WTC11 (cell line): ENCODE results near the gene TMPRSS13. TPM values are rescaled to one million over a fixed set of nuclear protein-coding genes. Genes with fewer than 3 reads are reported as not detected.
A peak's percentile ranks its signal among the peaks of the same experiment; 100 is the strongest.

Source experiments
- ATAC-seq: fragments of 200-7000 bp; cut with Tn5 transposase; 2 replicates; pipeline ENCODE4 v1.10.0; 2021; ENCODE audit warnings: mild to moderate bottlenecking, moderate library complexity
- CTCF ChIA-PET: fragments of 300-600 bp; sonication (Branson Sonifier 250); formaldehyde crosslinking; loops from one replicate; lab custom pipeline; 2021; ENCODE audit warnings: antibody characterized with exemption; lab: Charles Lee
- POLR2A ChIA-PET: fragments of 350-600 bp; sonication (Branson Sonifier 250); formaldehyde crosslinking; loops from one replicate; lab custom pipeline; 2021; ENCODE audit warnings: antibody characterized with exemption; lab: Charles Lee
- DNase-seq: peaks from one replicate; pipeline ENCODE4 v3.0.0; 2021; ENCODE audit warnings: low spot score
- H3K27ac Mint-ChIP-seq: 2 replicates; pipeline ENCODE4 v1.8.0; 2021; ENCODE audit warnings: mixed read lengths
- H3K27me3 Mint-ChIP-seq: 2 replicates; pipeline ENCODE4 v1.8.0; 2021; ENCODE audit warnings: low read depth, mild to moderate bottlenecking, moderate library complexity, mixed read lengths
- H3K36me3 Mint-ChIP-seq: 2 replicates; pipeline ENCODE4 v1.8.0; 2021; ENCODE audit warnings: mixed read lengths
- H3K4me1 Mint-ChIP-seq: 2 replicates; pipeline ENCODE4 v1.8.0; 2022; ENCODE audit warnings: mixed read lengths
- H3K4me3 Mint-ChIP-seq: 2 replicates; pipeline ENCODE4 v1.8.0; 2021; ENCODE audit warnings: mild to moderate bottlenecking, moderate library complexity, mixed read lengths
- H3K9me3 Mint-ChIP-seq: 2 replicates; pipeline ENCODE4 v1.8.0; 2021; ENCODE audit warnings: mixed read lengths
- ATF6 ChIP-seq: sonication (generic); formaldehyde crosslinking; IDR thresholded peaks from 2 replicates; pipeline ENCODE4 v1.8.1; 2023; ENCODE audit warnings: mild to moderate bottlenecking, missing genetic modification reagents
- ELF4 ChIP-seq: sonication (generic); formaldehyde crosslinking; IDR thresholded peaks from 2 replicates; pipeline ENCODE4 v1.8.1; 2022; ENCODE audit warnings: low read depth, mild to moderate bottlenecking, moderate library complexity, missing genetic modification reagents
- FOXK1 ChIP-seq: sonication (generic); formaldehyde crosslinking; IDR thresholded peaks from 2 replicates; pipeline ENCODE4 v1.8.0; 2022; ENCODE audit warnings: mild to moderate bottlenecking, moderate library complexity, missing genetic modification reagents
- JAZF1 ChIP-seq: fragments of 250-450 bp; sonication (Bioruptor Pico); IDR thresholded peaks from 2 replicates; pipeline ENCODE4 v1.9.0; 2021; ENCODE audit warnings: moderate library complexity, mild to moderate bottlenecking, inconsistent platforms
- JUN ChIP-seq: sonication (generic); formaldehyde crosslinking; IDR thresholded peaks from 2 replicates; pipeline ENCODE4 v1.8.0; 2023; ENCODE audit warnings: mild to moderate bottlenecking, missing genetic modification reagents
- MLX ChIP-seq: sonication (generic); formaldehyde crosslinking; IDR thresholded peaks from 2 replicates; pipeline ENCODE4 v1.8.1; 2023; ENCODE audit warnings: mild to moderate bottlenecking, missing genetic modification reagents, moderate library complexity
- TEAD4 ChIP-seq: sonication (generic); formaldehyde crosslinking; IDR thresholded peaks from 2 replicates; pipeline ENCODE4 v1.8.0; 2022; ENCODE audit warnings: mild to moderate bottlenecking, missing genetic modification reagents
- ZNF396 ChIP-seq: fragments of 250-450 bp; sonication (Bioruptor Pico); IDR thresholded peaks from 2 replicates; pipeline ENCODE4 v1.8.0; 2021; ENCODE audit warnings: mild to moderate bottlenecking, moderate library complexity, borderline replicate concordance
- ZNF671 ChIP-seq: fragments of 250-450 bp; sonication (Bioruptor Pico); IDR thresholded peaks from 2 replicates; pipeline ENCODE4 v1.8.0; 2021; ENCODE audit warnings: mild to moderate bottlenecking
- ZSCAN18 ChIP-seq: fragments of 250-450 bp; sonication (Bioruptor Pico); IDR thresholded peaks from 2 replicates; pipeline ENCODE4 v2.1.2; 2022; ENCODE audit warnings: mild to moderate bottlenecking, moderate library complexity
- total RNA-seq: library from RNA; stranded (reverse); gene quantifications from 3 replicates; pipeline ENCODE4 v1.2.3, GENCODE V29; 2021
- TF ChIP-seq, protein P1 (sequence below): fragments of 250-450 bp; sonication (Bioruptor Pico); IDR thresholded peaks from 2 replicates; pipeline ENCODE4 v1.8.0; 2021; ENCODE audit warnings: mild to moderate bottlenecking
- TF ChIP-seq, protein P2 (sequence below): sonication (generic); formaldehyde crosslinking; IDR thresholded peaks from 2 replicates; pipeline ENCODE4 v1.8.1; 2023; ENCODE audit warnings: mild to moderate bottlenecking, moderate library complexity, missing genetic modification reagents
- TF ChIP-seq, protein P3 (sequence below): sonication (generic); formaldehyde crosslinking; IDR thresholded peaks from 2 replicates; pipeline ENCODE4 v1.8.1; 2023; ENCODE audit warnings: mild to moderate bottlenecking, missing genetic modification reagents, borderline replicate concordance

TMPRSS13 gene
- total RNA-seq, 1 experiment from 2014 or later: 0.63 TPM

DNA sequence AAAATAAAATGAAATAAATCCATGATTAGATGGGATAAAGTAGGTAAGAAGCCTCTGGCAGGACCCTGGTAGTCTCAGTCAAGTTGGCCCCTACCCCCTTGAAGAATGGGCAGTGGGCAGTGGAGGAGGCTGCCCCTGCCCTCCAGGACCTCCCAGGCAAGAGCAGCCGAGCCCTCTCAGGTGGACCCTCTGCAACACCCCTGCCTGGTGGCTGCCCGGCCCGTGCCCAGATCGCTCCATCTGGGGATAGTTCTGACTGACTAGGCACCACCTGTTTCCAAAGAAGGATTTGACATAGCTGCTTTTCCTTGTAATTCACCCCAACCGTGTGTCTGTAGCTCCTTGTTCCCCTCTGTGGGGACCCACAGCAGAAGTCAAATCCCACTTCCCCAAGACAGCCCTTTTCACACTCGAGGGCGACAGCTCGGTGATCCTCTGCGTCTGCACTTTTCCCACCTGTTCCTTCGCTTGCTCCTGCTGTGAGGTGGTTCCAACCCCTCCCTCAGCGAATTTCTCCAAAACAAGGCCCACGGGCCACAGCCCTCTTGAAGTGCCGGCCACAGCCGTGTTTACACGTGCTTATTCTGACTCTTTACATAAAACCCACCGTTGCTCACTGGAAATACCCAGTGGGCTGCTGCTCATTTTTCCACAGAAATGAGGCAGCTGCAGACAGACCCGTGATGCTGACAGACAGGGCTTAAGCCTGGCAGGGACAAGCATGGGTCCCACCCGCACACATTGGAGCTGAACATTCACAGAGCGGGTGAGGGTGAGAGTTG lies 5.5 kb upstream of the TMPRSS13 start:
- no peak for DNase-seq
- Mint-ChIP-seq H3K4me3 (no peak overlapping the region), H3K27ac (peak overlapping the region; percentile 12; the same call in 1 of the 2 replicates), H3K27me3 (no peaks in the 10 kb centered on the region; the same call in 1 of the 2 replicates), H3K9me3 (no peaks in the 10 kb centered on the region), H3K4me1 (peaks cover 26% of the 10 kb centered on the region), H3K36me3 (no peaks in the 10 kb centered on the region)
- POLR2A ChIA-PET: no interaction called here
- CTCF ChIA-PET: interaction anchor here (0.6 to 9.2 kb wide), 5 partner anchors 11 to 112 kb away, joined by 3 to 94 read pairs (median 4); no protein-coding TSS in a partner anchor
- TF ChIP-seq, protein P1, sequence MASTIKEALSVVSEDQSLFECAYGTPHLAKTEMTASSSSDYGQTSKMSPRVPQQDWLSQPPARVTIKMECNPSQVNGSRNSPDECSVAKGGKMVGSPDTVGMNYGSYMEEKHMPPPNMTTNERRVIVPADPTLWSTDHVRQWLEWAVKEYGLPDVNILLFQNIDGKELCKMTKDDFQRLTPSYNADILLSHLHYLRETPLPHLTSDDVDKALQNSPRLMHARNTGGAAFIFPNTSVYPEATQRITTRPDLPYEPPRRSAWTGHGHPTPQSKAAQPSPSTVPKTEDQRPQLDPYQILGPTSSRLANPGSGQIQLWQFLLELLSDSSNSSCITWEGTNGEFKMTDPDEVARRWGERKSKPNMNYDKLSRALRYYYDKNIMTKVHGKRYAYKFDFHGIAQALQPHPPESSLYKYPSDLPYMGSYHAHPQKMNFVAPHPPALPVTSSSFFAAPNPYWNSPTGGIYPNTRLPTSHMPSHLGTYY (CRISPR knock-in tag): no peak
- TF ChIP-seq ZNF396 (CRISPR knock-in tag): no peak
- no peak for TF ChIP-seq ZSCAN18 (CRISPR knock-in tag)
- TF ChIP-seq, protein P2, sequence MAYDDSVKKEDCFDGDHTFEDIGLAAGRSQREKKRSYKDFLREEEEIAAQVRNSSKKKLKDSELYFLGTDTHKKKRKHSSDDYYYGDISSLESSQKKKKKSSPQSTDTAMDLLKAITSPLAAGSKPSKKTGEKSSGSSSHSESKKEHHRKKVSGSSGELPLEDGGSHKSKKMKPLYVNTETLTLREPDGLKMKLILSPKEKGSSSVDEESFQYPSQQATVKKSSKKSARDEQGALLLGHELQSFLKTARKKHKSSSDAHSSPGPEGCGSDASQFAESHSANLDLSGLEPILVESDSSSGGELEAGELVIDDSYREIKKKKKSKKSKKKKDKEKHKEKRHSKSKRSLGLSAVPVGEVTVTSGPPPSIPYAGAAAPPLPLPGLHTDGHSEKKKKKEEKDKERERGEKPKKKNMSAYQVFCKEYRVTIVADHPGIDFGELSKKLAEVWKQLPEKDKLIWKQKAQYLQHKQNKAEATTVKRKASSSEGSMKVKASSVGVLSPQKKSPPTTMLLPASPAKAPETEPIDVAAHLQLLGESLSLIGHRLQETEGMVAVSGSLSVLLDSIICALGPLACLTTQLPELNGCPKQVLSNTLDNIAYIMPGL: no peak
- TF ChIP-seq TEAD4: no peak
- TF ChIP-seq ZNF671: no peak
- TF ChIP-seq, protein P3, sequence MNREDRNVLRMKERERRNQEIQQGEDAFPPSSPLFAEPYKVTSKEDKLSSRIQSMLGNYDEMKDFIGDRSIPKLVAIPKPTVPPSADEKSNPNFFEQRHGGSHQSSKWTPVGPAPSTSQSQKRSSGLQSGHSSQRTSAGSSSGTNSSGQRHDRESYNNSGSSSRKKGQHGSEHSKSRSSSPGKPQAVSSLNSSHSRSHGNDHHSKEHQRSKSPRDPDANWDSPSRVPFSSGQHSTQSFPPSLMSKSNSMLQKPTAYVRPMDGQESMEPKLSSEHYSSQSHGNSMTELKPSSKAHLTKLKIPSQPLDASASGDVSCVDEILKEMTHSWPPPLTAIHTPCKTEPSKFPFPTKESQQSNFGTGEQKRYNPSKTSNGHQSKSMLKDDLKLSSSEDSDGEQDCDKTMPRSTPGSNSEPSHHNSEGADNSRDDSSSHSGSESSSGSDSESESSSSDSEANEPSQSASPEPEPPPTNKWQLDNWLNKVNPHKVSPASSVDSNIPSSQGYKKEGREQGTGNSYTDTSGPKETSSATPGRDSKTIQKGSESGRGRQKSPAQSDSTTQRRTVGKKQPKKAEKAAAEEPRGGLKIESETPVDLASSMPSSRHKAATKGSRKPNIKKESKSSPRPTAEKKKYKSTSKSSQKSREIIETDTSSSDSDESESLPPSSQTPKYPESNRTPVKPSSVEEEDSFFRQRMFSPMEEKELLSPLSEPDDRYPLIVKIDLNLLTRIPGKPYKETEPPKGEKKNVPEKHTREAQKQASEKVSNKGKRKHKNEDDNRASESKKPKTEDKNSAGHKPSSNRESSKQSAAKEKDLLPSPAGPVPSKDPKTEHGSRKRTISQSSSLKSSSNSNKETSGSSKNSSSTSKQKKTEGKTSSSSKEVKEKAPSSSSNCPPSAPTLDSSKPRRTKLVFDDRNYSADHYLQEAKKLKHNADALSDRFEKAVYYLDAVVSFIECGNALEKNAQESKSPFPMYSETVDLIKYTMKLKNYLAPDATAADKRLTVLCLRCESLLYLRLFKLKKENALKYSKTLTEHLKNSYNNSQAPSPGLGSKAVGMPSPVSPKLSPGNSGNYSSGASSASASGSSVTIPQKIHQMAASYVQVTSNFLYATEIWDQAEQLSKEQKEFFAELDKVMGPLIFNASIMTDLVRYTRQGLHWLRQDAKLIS (CRISPR knock-in tag): no peak
- no peak for TF ChIP-seq FOXK1 (CRISPR knock-in tag)
- TF ChIP-seq MLX (CRISPR knock-in tag): no peak
- TF ChIP-seq ATF6 (CRISPR knock-in tag): no peak
- no peak for TF ChIP-seq JAZF1
- no peak for TF ChIP-seq JUN (CRISPR knock-in tag)
- no peak for TF ChIP-seq ELF4 (CRISPR knock-in tag)
- ATAC-seq: no peak
